Right renal pelvis (tissue), 4 donors: ENCODE data around the gene NELFB. TPM values are rescaled to one million over a fixed set of nuclear protein-coding genes. Genes with fewer than 3 reads are reported as not detected.

Source experiments
- DNase-seq, 4 donors: peaks; one replicate each; pipeline ENCODE4 v3.0.0-alpha.2; 2013; ENCODE audit warnings: low read depth in 4 of 4, low spot score in 3 of 4, missing footprints in 1 of 4
- polyA plus RNA-seq, 4 donors: library from polyadenylated mRNA; unstranded; fragments of 120-200 nt; gene quantifications; one replicate each; pipeline ENCODE4 v1.2.1, GENCODE V29; 2013; ENCODE audit not compliant: insufficient read length in 4 of 4

The NELFB gene
- polyA plus RNA-seq, 4 donors, result 46.6 to 69.7 (median 51.2) TPM

DNA sequence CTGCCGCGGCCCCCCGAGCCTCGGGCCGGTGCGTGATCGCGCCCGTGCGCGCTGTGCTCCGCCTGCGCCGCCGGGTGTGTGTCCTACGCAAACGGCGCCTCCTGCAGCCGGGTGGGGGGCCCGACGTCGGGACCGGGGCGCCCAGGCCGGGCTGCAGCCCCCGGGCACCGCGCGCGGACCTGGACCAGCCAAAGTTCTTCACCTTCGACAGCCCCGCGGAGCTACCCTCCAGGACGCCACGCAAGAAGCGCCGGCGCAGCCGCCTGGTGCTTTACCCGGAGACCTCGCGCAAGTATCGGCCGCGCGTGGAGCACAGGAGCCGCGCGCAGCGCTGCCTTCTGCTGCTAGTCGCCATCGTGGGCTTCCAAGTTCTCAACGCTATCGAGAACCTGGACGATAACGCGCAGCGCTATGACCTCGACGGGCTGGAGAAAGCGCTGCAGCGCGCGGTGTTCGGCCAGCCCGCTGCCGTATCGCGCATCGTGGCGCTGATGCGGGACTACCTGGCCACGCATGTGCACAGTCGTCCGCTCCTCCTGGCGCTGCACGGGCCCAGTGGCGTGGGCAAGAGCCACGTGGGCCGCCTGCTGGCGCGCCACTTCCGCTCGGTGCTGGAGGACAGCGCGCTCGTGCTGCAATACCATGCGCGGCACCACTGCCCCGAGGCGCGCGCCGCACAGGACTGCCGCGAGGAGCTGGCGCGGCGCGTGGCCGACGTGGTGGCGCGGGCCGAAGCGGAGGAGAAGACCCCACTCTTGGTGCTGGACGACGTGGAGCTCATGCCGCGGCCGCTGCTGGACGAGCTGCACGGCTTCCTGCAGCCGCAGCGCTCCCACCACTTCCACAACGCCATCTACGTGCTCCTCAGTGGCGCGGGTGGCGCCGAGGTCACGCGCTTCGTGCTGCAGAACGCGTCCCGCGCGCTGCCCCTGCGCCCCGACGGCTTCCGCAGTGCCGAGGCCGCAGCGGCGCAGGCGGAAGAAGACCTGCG, 23.9 kb downstream of the NELFB start:
- DNase-seq, result no peak

DNA sequence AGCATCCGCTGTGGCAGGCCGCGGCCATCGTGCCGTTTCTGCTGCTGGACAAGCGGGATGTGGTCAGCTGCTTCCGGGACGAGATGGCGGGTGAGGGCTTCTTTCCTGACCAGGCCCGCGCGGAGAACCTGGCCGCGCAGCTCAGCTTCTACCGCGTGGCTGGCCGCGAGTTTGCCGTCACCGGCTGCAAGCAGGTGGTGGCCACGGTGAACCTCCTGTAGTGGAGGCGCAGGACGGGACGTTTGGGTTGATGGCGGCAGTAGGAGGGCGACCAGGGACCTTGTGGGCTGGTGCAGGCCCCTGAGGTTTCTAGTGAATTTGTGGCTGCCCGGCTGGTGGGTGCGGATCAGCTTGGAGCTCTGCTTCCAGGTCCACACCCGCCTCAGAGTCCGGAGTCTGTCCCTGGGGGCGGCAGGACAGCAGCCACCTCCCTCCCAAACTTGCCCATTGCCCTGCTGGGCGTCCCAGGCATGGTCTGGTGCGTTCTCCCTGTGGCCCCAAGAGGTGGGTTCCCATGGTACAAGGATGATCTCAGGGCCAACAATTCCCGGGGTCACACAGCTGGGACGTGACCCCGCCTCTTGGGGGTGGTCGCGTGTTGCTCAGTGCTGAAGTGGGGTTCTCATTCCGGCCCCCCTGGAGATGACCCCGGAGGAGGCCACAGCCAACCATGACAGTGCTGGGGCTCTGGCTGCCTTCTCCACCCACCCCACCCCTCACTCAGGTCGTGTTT, 24.8 kb downstream of the NELFB start:
- no peak for DNase-seq

DNA sequence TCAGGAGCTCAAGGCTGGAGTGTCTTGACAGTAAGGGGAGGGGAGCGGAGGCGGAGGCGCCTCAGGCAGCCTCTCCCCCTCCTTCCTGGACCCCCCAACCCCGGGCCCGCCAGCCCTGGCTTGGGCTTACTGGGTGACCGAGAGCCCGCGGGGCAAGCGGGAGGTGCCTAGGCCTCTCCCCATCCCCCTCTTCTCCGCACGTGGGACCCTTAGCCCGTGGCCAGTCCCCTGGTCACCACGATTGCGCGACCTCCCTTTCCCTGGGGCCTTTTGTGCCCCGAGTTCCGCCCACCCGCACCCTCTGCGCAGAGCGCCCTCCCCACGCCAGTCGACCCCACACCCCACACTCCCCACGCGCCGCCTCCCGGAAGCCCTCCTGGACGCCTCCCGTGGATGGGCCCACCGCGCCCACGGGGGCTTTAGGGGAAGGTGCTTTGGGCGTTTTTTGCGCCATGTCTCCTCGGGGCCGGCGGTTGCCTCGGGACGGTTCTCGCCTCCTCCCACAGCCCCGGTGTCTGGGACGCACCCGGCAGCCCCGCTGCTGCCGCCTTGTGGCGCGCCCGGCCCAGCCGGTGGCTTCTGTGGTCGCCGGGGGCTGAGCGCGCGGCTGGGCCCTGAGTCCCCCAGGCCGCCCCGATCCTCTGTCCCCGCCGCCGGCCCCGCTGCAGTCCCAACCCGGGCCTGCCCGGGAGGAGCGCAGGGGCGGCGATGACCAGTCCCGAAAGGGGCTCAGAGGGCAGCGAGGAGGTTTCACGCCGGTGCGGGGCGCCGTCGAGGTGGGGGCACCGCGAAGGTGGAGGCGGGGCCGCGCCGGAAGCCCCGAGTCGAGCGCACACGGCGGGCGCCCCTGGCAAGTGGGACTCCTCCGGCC, 25.6 kb downstream of the NELFB start:
- DNase-seq, result no peak

DNA sequence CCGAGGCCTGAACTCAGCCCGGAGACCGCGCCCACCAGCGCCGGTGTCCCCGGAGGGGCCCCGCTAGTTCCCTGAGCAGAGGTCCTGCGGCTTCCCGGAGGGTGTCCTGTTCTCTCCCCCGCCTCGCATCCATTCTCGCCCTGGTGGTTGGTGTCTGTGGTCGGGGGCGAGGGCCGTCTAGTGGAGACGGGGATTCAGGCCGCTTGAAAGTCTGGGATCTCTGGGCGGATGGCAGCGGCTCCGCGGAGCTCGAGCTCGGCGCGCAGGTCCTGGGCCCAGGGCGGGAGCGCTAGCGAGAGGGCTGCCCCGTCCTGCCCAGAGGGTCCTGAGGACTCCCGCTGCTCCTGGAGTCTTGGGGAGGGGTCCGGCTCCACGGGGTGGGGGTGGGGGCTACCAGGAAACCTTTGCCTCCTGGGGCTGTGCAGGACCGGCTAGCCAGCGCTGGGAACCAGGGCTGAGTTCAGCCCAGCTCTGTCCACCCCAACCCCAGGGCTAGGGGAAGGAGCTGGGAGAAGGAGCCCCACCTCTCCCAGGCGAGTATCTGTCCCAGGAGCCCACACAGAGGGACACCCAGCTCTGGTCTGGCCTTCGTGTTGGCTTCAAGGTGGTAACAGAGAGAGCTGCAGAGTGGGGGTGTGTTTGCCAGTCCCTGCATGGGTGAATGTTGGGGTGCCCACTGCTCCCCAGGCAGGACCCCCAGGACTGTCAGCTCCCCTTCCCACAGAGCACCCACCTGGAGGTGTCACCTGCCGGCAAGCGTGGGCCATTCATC, 26.4 kb downstream of the NELFB start:
- no peak for DNase-seq

DNA sequence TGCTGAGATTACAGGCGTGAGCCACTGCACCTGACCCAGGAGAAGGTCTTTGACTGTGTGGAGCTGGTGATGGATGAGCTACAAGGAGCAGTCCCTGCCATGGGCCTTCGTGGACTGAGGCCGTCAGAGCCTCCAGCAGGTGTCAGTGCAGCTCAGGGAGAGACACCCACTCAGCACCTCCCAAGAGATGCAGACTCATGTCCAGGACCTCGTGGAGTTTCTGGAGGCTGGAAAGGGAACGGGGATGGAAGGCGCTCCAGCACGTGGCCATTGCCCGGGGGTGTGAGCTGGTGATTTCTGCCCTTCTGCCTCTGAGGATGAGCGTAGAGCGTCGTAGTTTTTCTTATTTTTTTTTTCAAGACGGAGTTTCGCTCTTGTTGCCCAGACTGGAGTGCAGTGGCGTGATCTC, 31.9 kb downstream of the NELFB start:
- DNase-seq, result no peak

DNA sequence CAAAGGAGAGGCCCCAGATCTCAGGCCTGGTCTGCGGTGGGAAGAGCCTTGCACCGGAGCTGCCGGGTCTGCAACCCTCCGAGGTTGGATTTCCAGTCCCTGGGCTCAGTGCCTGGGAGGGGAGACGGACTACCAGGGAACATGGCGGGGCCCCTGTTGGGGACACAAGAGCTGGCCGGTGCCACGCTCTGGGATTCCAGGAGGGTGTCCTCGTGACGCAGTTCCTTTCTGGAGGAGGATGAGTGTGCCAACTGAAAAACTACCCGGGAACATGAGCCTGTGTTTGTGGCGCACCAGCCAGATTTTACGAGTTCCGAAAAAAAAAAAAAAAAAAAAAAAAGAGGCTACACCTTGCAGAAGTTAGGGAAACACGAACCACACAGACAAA, 38.0 kb downstream of the NELFB start:
- DNase-seq, result no peak

DNA sequence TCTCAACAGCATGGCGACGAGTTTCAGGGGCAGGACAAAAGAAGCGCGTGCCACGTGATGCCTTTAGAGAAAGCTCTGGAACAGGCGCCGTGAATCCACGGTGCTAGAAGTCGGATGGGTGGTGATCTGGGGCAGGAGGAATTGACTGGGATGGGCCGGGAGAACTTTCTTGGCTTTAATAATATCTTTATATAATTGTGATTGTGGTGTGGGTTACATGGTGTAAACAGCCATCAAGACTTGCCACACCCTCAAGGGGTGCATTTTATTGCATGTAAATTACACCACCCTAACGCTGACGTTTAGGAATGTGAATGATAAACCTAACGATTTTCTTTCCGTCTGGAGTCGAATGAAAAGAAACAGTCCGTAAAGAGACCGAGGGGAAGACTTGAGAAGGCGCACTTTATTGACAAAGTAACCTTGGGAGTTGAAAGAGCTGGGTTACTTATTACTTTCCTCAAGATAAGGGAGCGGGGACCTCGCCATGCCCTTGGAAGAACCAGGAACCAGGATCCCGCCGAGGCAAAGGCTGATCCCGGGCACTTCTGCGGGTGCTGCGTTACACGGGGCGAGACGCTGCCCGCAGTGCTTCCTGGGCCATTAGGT, 38.5 kb downstream of the NELFB start:
- DNase-seq, result no peak

DNA sequence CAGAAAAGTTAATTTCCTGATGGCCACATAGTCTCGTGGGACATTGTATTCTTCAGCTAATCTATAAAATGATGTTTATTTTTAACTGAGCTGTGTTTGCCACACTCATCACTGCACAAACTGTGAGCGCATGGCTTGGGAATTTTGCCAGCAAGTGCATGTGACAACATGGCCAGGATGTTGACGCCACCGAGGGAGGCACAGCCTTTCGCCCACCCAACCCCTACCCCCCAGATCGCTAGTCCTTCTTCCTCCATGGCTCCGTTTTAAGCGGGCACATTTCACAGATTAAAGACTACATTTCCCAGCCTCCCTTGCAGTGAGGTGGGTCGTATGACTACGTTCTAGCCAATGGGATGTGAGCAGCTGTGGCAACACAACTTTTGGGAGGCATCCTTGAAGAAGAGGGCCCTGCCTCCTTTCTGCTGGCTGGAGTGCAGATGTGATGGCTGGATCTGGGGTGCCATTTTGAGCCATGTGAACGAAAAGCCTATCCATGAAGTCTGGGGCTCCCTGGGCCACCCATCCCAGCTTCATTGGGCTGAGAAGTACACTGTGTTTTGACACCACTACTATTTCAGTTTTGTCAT, 39.1 kb downstream of the NELFB start:
- DNase-seq, result no peak

DNA sequence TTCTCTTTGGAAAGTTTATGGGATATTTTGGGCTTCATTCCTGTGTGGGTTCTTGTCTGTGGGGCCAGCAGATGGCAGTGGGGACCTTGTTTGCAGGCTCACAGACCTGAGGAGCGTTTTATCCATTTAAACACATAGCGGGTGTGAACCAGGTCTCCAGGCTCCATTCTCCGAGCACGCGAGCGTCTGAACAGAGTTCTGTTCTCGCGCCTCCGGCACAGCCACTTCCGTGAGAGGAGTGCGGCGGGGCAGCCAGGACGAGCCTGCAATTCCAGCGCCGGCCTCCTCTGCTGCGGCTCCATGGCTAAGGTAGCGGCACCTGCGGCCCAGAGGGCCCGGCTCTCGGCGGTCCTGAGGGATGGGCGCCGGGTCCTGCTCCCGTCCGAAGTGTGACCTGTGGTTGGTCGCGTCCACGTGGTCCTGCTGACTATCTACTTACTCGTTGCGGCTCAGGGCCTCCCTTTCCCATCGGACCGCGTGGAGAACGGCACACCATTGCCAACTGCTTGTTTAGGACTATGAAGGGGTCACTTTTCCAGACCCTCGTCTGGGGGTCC, 39.6 kb downstream of the NELFB start:
- no peak for DNase-seq

DNA sequence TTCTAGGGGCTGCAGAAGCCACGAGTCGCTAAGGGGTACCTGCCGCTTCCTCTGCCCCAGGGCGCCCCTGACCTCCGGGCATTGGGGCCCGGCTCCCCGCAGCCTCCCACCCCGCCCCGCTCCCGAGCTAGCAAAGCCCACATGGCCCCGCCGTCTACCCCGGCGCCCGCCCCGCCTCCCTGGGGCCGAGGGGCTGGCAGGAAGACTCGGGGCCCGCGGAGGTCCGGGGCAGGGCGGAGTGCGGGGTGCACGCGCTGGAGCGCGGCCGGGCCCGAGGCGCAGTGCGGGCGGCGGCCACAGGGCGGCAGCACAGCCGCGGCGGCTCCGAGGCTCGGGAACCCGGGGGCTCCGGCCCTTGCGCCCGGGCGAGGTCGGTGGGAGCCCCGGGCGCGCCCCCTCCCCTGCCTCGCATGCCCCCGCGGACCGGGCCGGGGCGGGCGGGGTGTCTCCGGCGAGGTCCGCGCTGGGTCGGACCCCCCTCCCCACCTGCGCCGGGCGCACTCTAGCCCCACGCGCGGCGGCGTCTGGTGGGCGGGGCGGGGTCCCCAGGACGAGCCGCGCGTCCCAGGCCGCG, 40.2 kb downstream of the NELFB start:
- DNase-seq, result no peak

DNA sequence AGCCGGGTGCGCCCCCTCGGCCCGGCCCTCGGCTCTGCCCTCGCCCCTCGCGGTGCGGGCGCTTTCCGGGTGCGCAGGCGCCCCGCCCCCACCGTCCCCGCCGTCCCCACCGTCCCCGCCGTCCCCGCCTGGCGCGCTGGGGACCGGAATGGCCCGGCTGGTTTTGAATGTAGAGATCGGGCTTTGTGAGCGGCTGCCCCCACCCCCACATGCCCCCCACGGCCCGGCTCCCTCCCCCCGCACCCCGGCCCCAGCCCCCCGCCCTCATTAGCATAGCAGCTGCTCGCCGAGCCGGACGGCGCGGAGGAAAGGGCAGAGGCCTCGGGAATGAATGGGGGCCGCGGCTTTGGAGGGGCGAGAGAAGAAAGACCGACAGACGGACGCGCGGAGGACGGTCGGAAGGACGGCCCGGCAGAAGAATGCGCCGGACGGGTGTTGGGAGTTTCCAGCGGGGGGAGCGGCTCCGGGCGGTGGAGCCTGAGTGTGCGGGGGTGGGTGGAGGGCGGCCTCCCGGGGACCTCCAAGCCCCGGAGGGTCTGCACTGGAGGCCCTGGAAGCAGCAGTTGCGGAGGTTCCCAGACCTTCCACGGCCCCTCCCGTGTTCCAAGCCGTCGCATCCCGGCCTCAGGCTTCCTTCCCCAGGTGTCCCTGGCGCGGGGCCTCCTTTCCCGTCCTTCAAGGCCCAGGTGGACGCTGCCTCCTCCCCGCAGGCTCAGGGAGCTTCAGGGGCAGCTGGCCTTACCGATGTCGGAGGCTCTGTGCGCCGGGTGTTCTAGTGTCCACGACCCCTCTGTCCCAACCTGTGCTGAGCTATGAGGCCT, 40.9 kb downstream of the NELFB start:
- no peak for DNase-seq

DNA sequence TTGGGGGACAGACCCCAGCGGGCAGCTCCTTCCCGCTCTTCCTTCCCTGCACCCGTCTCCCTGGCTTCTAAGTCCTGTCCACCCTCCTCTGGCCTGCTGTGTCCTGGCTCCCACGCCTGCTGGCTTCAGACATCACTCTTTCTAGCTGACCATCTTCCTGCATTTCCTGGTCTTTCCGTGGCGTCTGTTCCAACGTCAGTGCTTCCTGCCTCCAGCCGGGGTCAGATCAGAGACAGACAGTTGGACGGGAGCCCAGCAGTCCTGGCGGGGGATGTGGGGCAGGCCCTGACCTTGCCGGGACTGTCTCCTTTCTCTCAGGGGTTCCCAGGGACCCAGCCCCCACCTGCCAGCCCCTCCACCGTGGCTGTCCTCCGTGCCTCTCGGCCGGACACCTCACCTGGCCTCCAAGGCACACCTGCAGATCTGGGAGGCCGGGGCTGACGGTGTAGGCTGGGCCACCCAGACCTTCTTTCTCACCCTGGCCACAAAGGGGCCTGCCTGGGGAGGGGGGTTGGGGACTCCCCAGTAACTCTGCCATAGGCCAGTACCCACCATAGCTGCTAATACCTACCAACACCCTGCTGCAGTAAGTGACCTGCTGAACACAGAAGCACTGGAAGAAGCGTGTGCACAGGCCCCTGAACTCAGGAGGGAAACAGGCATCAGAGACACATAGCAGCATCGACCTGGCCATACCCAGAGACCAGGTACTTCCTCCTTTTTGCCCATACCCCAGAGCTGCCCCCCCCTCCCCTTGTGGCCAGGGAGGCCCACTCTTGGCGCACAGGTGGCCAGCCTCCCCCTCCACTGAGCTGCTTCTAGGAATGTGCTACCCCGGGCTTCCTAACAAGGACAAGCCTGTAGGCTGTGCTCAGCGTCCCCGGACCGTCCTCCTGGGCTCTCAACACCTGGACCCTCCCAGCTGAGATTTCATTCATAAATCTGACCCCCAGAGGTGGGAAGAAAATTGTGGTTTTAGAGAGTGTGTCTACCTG, 41.8 kb downstream of the NELFB start:
- no peak for DNase-seq

DNA sequence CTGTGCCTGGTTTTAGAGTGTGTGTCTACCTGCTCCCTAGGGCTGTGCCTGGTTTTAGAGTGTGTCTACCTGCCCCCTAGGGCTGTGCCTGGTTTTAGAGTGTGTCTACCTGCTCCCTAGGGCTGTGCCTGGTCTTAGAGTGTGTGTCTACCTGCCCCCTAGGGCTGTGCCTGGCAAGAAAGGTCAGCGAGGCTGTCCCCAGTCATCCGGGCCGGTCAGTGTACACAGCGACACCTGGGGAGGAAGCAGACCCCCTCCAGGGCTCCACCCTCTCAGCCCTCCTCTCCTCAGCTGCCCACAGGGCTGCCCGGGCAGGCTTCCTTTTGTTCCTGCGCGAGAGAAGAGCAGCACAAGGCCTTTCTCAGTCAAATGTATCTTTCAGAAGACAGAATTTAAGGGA, 42.8 kb downstream of the NELFB start:
- DNase-seq, result no peak

DNA sequence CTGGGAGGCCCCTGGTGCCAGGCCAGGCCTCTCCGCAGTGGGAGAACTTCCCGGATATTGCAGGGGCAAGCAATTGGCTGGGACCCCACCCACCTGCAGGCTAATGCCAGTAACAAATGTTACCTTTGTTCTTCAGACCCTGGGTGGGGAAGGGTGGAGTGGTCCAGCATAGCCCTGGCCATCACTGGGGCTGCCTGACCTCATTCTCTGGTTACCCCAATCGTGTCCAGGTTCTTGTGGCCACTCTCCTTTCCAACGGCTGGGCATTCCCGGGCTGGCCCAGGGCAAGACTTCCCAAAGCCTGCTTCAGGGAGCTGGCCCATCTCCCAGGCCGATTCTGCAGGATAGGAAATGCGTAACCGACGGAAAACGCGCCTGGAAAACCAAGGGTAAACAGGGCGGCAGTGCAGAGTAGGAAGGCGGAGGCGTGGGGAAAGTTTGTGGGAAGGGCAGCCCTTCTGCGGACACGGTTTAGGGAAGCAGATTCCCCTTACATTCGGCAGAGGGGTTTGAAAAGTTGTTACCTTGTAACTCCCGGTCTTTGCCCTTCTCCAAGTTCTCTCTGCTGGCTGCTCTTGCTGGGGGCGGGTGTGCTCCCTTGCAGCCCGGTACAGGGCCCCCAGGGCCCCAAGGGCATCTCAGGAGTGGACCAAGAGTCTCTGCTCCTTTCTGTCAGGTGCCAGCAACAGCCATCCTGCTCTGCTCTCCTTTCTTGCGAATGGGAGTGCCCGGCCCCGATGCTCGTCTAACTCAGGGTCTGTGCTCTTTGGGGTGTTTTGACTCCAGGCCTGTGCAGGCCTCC, 43.5 kb downstream of the NELFB start:
- DNase-seq, result no peak

DNA sequence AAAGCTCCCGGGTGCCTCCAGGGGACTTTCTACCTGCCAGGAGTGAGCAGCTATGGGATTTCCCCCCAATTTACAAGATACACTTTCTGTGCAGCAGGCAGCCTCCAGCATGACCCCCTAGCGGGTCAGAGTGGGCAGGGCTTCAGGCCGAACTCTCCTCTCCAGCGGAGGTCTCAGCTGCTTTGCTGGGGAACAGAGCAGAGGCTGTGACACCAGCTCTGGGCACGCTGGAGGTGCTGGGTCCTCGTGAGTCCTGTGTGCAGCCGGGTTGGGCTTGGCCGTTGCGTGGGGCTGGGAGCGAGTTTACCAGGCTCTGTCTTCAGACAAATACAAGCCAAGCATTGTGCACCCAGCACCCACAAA, 44.1 kb downstream of the NELFB start:
- DNase-seq, result no peak

DNA sequence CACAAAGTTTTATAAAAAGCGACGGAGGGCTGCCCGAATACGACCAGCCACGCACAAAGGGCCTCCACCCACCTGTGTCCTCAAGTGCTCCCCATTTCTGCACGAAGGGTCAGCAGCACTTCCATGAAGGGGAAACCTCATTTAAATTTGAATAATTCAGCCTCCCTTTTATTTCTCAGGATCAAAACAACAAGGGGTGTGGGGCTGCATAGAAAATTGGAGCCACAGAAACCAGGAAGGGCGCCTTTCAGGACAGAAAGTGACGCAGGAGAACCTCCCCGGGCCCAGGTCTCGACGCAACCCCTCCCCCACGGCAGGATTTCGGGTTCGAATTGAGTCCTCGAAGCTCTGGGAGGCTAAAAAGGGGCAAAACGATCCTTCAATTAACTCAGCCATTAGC, 44.8 kb downstream of the NELFB start:
- no peak for DNase-seq
